HG02759 (cell line): Measurements from ENCODE around the gene ARHGEF5.
"Not testable (repeated sequence)": the region's sequence is repeated elsewhere in the genome, so short reads cannot be mapped to it uniquely, and the experiment has no call there.

Experiments used
- ATAC-seq: cut with Tn5 transposase; IDR thresholded peaks from one replicate; pipeline ENCODE4 v1.9.1; 2021; ENCODE audit warnings: mild to moderate bottlenecking, moderate library complexity; ENCODE audit not compliant: unreplicated experiment

Gene ARHGEF5

GRCh38 chr7:144418931-144419330 lies 63.7 kb downstream of the ARHGEF5 start:
- not testable (repeated sequence) for ATAC-seq

- not testable (repeated sequence) for ATAC-seq
Observed at GRCh38 chr7:144427539-144427938, 72.3 kb downstream of the ARHGEF5 start.

GRCh38 chr7:144428431-144428830 lies 73.2 kb downstream of the ARHGEF5 start:
- ATAC-seq: no peak
